Adrenal gland (tissue), 12 donors: Measurements from ENCODE around the gene G0S2. TPM values are rescaled to one million over a fixed set of nuclear protein-coding genes. Genes with fewer than 3 reads are reported as not detected.

Experiments used
- DNase-seq, 7 donors: peaks; one replicate each; pipeline ENCODE4 v3.0.0-alpha.2; 2019 to 2020
- H3K27ac ChIP-seq, 5 donors: fragments of 200-600 bp; sonication (generic) in 4 of 5; 1 replicate in 3 of 5; 2 replicates in 2 of 5; pipeline versions ENCODE4 v1.5.1 to v1.8.0; 2016 to 2020; ENCODE audit warnings: mild to moderate bottlenecking in 1 of 5
- H3K27me3 ChIP-seq: fragments of 200-600 bp; 2 replicates; pipeline ENCODE4 v1.8.0; 2021
- H3K36me3 ChIP-seq, 2 donors: fragments of 200-600 bp; replicated peaks in 1 of 2; 1 replicate in 1 of 2; 2 replicates in 1 of 2; pipeline versions ENCODE4 v1.5.1 to v1.8.0; 2018 to 2022
- H3K4me1 ChIP-seq, 2 donors: fragments of 200-600 bp; replicated peaks in 1 of 2; 1 replicate in 1 of 2; 2 replicates in 1 of 2; pipeline versions ENCODE4 v1.5.1 to v1.8.0; 2018 to 2021
- H3K4me3 ChIP-seq, 4 donors: fragments of 200-600 bp; sonication (generic) in 3 of 4; one replicate each; pipeline ENCODE4 v1.5.1; 2016 to 2018
- H3K9me3 ChIP-seq, 3 donors: fragments of 200-600 bp; sonication (generic) in 1 of 3; replicated peaks in 1 of 3; 1 replicate in 2 of 3; 2 replicates in 1 of 3; pipeline versions ENCODE4 v1.5.1 to v1.8.0; 2016 to 2021
- CTCF ChIP-seq, 6 experiments: fragments of 450-650 bp in 4 of 6; fragments of 200-600 bp in 2 of 6; sonication (generic) in 1 of 6; IDR thresholded peaks; 1 replicate in 5 of 6; 2 replicates in 1 of 6; pipeline versions ENCODE4 v1.5.1 to v1.8.0; 2016 to 2021; ENCODE audit warnings: antibody characterized with exemption in 6 of 6, mild to moderate bottlenecking in 2 of 6, moderate library complexity in 1 of 6
- POLR2A ChIP-seq, 2 donors: fragments of 450-650 bp; IDR thresholded peaks; one replicate each; pipeline ENCODE4 v1.6.1; 2017; ENCODE audit warnings: antibody characterized with exemption in 2 of 2, mild to moderate bottlenecking in 2 of 2, moderate library complexity in 1 of 2
- WGBS, 4 donors: extraction: QIAGEN DNeasy Blood & Tissue Kit in 2 of 4; methylation state at CpG; one replicate each; pipeline versions ENCODE4 v1.1.5 to v1.1.7; 2013 to 2017; 5-methylcytosine and 5-hydroxymethylcytosine counted together
- intact Hi-C, 2 donors: fragments of 100-400 bp; cut with DNase I; formaldehyde crosslinking; loops; one replicate each; pipeline versions ENCODE4 v1.14.1 to v1.15.0; 2022 to 2023
- polyA plus RNA-seq, 3 donors: library from polyadenylated mRNA; stranded (reverse); fragments of 200-250 nt in 2 of 3; fragments of 350-450 nt in 1 of 3; fragmentation: Illumina TruSeq in 1 of 3; extraction: RNeasy Lipid Tissue Mini Kit (QIAGEN cat#74804) in 1 of 3; gene quantifications; one replicate each; pipeline ENCODE4 v1.2.3, GENCODE V29; 2013 to 2014
- total RNA-seq, 9 donors: library from RNA; depleted of rRNA in 4 of 9; stranded (reverse); fragments of >200 nt in 4 of 9; fragments of 120-200 nt in 1 of 9; fragmentation: NEBNext Ultra II Directional in 1 of 9; extraction: Animal tissue kit (Norgen Biotek cat#: 25700) in 1 of 9; gene quantifications; one replicate each; pipeline versions ENCODE4 v1.1.0 to v1.2.4, GENCODE V29; 2013 to 2023
- donor health status: healthy with polysubstance abuse.
- donor health status: Bipolar disorder and iron deficiency.
- donor health status: DM: yes; HTN: yes; CAD: no.
- donor health status: DM: no; HTN: no; CAD: no.
- donor health status: DM: no; HTN: no; CAD: no.
- donor health status: DM: yes; HTN: yes; CAD: no.

G0S2 gene
- total and polyA plus RNA-seq, 12 donors = 48.5 to 901 (median 237) TPM

- Histone ChIP-seq H3K36me3 (no peaks in the 10 kb centered on the region), H3K4me3 (no peak overlapping the region), H3K27ac (no peak overlapping the region), H3K9me3 (no peaks in the 10 kb centered on the region), H3K27me3 (no peaks in the 10 kb centered on the region), H3K4me1 (peaks cover 0 to 6% of the 10 kb centered on the region in 2 donors)
- DNase-seq = no peak
- WGBS, 4 donors = 81 to 92% (median 88%) methylated on average over 5 of the region's 5 CpGs
- intact Hi-C loops = loop anchor here in 1 of 2 donors (10.0 kb wide), 1 partner anchor 49 kb away; no protein-coding TSS in a partner anchor
- TF ChIP-seq POLR2A (IDR thresholded peaks at IDR 0.05) (no peak), CTCF (IDR thresholded peaks at IDR 0.05) (no peak)
Measured at GRCh38 chr1:209635850-209636249, 39.4 kb upstream of the G0S2 start.

GRCh38 chr1:209641832-209642172 lies 33.4 kb upstream of the G0S2 start:
- intact Hi-C loops = no loop called here

GRCh38 chr1:209642816-209643215 lies 32.4 kb upstream of the G0S2 start:
- Histone ChIP-seq H3K4me1 (peaks cover 50 to 56% of the 10 kb centered on the region in 2 donors), H3K9me3 (no peaks in the 10 kb centered on the region), H3K4me3 (no peak overlapping the region), H3K27ac (peak overlapping the region; percentile 59 to 92 (median 78)), H3K36me3 (no peaks in the 10 kb centered on the region), H3K27me3 (no peaks in the 10 kb centered on the region)
- intact Hi-C loops = no loop called here
- DNase-seq = no peak
- no peak for TF ChIP-seq CTCF (IDR thresholded peaks at IDR 0.05)
- TF ChIP-seq POLR2A (IDR thresholded peaks at IDR 0.05) = no peak
- WGBS, 4 donors = 34 to 48% (median 38%) methylated on average over 3 of the region's 3 CpGs

More at GRCh38 chr1:209641832-209642172, 33.4 kb upstream of the G0S2 start:
- H3K4me1 ChIP-seq = peaks cover 39 to 52% of the 10 kb centered on the region in 2 donors
- no peaks in the 10 kb centered on the region for H3K27me3 ChIP-seq
- DNase-seq = peak; percentile 73 to 93 (median 83)
- TF ChIP-seq POLR2A (IDR thresholded peaks at IDR 0.05) (peak in 1 of 2 donors; percentile 38), CTCF (IDR thresholded peaks at IDR 0.05) (no peak)
- H3K27ac ChIP-seq = peak overlapping the region; percentile 49 to 92 (median 79)
- no peaks in the 10 kb centered on the region for H3K9me3 ChIP-seq
- H3K36me3 ChIP-seq = no peaks in the 10 kb centered on the region
- WGBS, 4 donors = 13 to 22% (median 16%) methylated on average over 5 of the region's 5 CpGs
- H3K4me3 ChIP-seq = no peak overlapping the region

- peak; percentile 69 to 90 (median 77) for DNase-seq
- TF ChIP-seq CTCF (IDR thresholded peaks at IDR 0.05) = peak in 1 of 6 experiments; percentile 25
- no peak for TF ChIP-seq POLR2A (IDR thresholded peaks at IDR 0.05)
- Histone ChIP-seq H3K4me3 (no peak overlapping the region), H3K36me3 (no peaks in the 10 kb centered on the region), H3K4me1 (peaks cover 56 to 63% of the 10 kb centered on the region in 2 donors), H3K27me3 (no peaks in the 10 kb centered on the region), H3K9me3 (no peaks in the 10 kb centered on the region), H3K27ac (peak overlapping the region; percentile 59 to 92 (median 78))
- 0 to 23% (median 8%) methylated on average over 2 of the region's 2 CpGs for WGBS, 4 donors
- intact Hi-C loops = no loop called here
Measured at GRCh38 chr1:209643285-209644020, 31.8 kb upstream of the G0S2 start.
